GM18909 (cell line): ENCODE results near the gene CTBP2.

Source experiments
- ATAC-seq: cut with Tn5 transposase; IDR thresholded peaks from one replicate; pipeline ENCODE4 v1.9.1; 2021; ENCODE audit warnings: mild to moderate bottlenecking; ENCODE audit not compliant: unreplicated experiment, poor library complexity

CTBP2 gene

DNA sequence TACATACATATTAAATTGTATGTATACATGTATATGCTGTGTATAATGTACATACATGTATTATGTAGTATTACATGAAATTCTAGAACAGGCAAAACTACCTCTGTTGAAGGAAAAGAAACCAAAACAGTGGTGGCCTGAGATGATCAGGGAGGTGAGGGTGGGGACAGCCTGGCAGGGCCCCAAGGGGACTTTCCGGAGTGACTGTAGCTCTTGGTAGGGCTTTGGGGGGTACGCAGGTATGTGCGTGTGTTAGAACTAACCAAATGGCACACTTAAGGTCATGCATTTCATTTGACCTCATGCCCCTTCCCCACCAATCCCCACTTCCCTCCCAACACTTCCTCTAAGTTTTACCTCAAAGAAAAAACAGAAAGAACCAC lies 31.3 kb downstream of the CTBP2 start:
- no peak for ATAC-seq

DNA sequence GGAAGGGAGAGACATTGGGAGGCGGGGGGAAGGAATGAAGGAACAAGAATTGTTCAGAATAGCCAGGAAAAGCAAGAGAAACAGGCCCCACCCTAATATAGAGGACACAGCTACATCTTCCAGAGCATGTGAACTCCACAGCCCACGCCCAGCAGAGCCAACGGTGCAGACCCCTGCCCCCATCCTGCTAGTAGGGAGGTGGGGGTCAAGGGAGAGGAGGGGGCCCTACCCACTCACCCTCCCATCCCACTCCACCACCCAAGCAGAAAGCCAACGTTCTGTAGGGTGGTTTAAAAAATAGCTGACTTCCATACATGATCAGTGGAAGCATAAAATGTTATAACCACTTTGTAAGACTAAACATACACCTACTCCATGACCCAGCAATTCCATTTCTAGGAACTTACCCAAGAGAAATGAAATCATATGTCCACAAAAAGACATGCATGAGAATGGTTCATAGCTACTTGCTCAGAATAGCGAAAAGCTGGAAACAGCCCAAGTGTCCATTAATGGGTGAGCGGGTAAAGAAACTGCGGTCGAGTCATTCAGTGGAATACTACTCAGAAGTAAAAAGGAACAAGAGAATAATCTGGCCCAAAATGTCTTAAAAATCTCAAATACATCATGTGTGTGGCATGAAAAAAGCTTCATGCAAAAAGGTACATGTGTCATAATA lies 31.8 kb downstream of the CTBP2 start:
- no peak for ATAC-seq

- ATAC-seq = no peak
Measured at GRCh38 chr10:125127986-125128385, 32.4 kb downstream of the CTBP2 start.

GRCh38 chr10:125127110-125127509 lies 33.3 kb downstream of the CTBP2 start:
- no peak for ATAC-seq

DNA sequence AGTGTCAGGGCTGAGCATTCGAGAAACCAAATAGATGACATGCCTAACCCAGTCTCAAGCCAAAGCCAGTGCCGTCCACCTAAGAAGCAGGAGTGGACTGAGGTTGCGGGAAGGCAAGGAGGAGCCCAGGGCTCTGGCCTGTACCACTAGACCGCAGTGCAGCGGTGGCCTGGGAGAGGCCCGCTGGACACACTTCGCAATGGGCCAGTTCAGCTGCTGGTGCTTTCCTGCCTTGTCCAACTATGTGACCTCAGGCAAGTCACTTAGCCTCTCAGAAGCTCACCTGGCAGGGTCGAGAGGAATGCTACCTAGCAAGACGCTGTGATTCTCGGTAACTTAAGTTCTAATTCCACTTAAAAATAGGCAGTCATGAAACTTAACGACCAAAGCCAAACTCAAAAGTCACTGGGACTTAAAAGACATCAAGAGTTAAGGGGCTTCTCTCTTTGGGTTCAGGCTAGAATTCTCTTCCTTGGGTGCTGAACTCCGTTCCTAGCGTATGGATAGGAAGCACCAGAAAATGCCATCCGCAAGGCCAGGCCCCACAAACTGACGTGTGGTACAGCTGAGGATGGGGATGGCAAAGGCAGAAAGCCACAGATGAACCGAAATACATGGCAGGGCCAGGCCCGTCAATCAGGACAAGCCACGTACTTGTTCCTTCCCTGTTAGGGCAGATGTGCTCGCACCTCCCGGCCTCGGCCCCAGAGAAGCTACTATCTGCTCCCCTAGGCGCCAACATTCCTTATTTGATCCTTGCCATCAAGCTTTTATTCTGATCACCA lies 34.2 kb downstream of the CTBP2 start:
- ATAC-seq = no peak

DNA sequence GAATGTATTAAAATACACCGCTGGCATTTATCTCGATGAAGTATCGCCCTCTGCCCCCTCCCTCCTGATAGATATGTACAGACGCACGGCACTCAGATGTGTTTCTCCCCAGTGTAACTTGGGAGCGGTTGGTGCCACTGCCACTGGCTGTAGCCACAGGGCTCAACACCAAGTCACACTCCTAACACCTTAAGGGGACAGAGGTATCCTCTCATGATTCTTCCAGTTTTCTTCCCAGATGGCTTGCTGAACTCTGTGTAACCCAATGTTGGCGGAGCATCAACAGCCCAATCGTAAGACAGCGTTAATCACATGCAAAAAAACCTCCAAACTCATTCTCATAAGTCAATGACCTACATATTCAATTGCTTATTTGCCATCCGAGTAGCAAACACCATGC lies 35.5 kb downstream of the CTBP2 start:
- ATAC-seq = no peak

DNA sequence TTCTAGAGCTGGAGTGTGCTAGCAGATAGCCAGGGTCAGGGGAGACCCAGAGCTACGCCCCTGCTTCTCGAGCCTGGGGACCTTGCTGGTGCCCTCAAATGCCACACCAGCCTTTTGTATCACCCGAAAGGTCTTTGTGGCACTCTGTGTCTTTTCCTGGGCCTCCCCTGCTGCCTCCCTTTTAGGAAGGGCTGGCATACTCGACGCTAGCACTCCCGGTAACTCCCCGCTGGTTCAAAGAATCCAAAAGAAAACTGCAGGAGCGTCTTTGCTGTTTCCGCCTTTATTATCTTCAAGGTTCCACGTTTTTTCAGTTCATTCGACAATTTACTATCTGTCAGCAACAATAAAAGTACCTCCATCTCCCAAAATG lies 36.3 kb downstream of the CTBP2 start:
- ATAC-seq = no peak

GRCh38 chr10:125123476-125124114 lies 36.8 kb downstream of the CTBP2 start:
- ATAC-seq = no peak

DNA sequence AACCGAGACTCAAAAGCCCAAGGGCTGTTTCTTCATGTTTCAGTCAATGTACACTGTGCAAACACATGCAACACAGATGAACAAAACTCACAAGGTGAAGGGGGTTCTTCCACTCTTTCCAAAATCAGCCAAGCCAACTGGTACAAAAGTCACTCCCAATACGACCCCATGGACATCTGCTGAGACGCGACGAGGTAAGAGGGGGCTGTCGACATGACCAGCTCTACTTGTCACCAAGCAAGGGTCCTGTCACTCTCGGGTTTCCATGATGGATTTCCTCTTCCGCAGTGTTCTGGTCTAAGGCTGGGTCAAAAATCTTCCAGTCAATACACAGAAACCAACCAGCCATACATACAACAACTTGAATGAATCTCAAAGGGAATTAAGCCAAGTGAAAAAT lies 37.8 kb downstream of the CTBP2 start:
- ATAC-seq = no peak

DNA sequence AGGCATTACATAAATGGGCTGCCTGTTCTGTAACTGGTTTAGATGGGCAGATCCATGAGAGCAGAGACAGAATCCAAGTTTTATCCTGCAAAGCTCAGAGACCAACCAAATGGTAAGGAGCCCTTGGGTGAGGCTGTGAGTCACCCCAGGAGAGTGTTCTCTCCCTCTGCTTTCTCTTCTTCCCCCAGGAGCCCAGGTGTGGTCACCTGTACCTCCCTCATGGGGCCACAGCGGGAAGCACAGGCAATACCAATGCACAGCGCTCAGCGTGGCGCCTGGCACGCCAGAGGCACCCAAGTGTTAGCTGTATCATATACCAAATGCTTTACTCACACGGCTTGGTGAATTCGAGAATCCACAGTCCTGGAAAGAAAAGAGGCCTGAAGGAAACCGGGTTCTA lies 39.4 kb downstream of the CTBP2 start:
- ATAC-seq = no peak

GRCh38 chr10:125120053-125120710 lies 40.2 kb downstream of the CTBP2 start:
- ATAC-seq = no peak

GRCh38 chr10:125118701-125119100 lies 41.7 kb downstream of the CTBP2 start:
- ATAC-seq = no peak

GRCh38 chr10:125118011-125118611 lies 42.3 kb downstream of the CTBP2 start:
- no peak for ATAC-seq

- no peak for ATAC-seq
Measured at GRCh38 chr10:125116652-125117310, 43.6 kb downstream of the CTBP2 start.

- ATAC-seq = no peak
Measured at GRCh38 chr10:125116041-125116649, 44.2 kb downstream of the CTBP2 start.

DNA sequence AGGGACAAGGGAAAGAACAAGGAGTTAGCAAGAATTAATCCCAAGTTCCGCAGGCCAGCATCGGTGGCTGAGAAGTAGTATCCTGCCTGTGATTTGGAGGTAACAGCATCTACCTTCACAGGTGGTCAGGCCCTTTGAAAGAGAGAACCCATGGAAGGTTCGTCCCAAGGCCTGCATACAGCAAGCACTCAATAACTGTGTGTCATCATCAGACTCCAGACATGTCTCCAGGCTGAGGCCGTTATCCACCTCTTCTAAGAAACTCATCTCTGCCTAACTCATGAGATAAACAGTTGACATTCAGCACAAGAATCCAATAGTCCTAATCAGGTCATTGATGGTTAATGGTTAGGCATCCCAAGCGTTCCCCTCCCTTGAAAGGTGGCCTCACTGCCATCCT lies 45.0 kb downstream of the CTBP2 start:
- no peak for ATAC-seq

DNA sequence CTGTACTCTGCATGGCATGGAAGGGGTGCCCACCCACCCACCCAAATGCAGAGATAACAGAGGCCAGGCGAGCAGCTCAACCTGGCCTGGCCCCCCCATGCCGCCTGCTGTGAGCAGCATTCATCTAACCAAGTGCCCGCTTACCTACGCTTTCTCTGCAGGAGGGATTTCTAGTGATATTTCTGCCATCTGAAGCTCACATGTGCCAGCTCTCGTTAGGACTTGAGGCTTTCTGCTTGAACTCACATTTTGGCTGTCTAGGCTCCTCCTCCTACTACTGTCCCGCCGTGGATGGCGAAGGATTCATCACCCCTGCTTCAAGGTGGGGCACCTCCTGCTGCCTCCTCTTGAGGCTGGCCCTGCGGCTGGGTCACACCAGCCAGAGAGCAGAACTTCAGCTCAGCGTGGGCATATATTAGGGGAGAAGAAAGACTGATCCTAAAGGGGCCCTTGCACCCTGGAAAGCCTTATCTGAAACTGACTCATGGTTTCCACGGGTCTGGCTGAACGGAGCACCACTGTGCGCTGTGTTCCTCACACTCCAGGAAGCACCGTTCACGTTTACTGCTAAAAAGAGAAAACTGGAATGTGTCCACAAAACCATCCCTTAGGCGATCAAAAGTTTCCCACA lies 45.5 kb downstream of the CTBP2 start:
- no peak for ATAC-seq

GRCh38 chr10:125113691-125114371 lies 46.5 kb downstream of the CTBP2 start:
- ATAC-seq = no peak
